GM23338 (cell line): ENCODE measurements around the gene MLKL.

Experiments used
- CREB1 ChIP-seq: fragments of 250-450 bp; sonication (Bioruptor Pico); IDR thresholded peaks from 2 replicates; pipeline ENCODE4 v1.5.0; 2020; ENCODE audit warnings: low read depth, mild to moderate bottlenecking, moderate library complexity
- EZH2phosphoT487 ChIP-seq: fragments of 200-600 bp; sonication (generic); IDR thresholded peaks from one replicate; pipeline ENCODE4 v1.8.1; 2018; ENCODE audit warnings: antibody characterized with exemption; ENCODE audit not compliant: unreplicated experiment
- POLR2AphosphoS5 ChIP-seq: IDR thresholded peaks from 2 replicates; pipeline ENCODE4 v1.6.1; 2016; ENCODE audit warnings: antibody characterized with exemption, low read depth
- TF ChIP-seq, protein P1 (sequence below), 2 experiments: fragments of 200-600 bp in 1 of 2; sonication (generic) in 1 of 2; conservative IDR thresholded peaks; 2 replicates each; pipeline versions ENCODE4 v1.5.1 to v1.6.1; 2016 to 2017; ENCODE audit warnings: antibody characterized with exemption in 2 of 2, low read depth in 2 of 2, mild to moderate bottlenecking in 2 of 2, moderate library complexity in 1 of 2

DNA sequence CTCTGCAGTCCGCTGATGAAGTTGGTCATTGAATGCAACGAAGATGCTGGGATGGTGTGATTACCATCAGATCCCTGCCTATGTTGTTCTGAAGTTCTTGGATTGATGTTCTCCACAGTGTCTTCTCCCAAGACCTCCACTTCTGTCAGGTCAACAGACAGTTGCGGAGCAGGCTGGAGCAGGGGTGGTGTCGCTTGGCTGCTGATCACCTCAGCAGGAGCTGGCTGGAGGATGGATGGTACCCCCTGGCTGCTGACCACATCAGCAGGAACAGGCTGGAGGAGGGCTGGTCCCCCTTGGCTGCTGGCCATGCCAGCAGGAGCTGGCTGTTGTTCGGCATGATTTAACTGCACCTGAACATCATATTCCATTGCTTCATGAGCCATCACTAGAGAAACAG is 39.6 kb downstream of the MLKL start:
- TF ChIP-seq CREB1 (CRISPR knock-in tag) = no peak
- TF ChIP-seq, protein P1, sequence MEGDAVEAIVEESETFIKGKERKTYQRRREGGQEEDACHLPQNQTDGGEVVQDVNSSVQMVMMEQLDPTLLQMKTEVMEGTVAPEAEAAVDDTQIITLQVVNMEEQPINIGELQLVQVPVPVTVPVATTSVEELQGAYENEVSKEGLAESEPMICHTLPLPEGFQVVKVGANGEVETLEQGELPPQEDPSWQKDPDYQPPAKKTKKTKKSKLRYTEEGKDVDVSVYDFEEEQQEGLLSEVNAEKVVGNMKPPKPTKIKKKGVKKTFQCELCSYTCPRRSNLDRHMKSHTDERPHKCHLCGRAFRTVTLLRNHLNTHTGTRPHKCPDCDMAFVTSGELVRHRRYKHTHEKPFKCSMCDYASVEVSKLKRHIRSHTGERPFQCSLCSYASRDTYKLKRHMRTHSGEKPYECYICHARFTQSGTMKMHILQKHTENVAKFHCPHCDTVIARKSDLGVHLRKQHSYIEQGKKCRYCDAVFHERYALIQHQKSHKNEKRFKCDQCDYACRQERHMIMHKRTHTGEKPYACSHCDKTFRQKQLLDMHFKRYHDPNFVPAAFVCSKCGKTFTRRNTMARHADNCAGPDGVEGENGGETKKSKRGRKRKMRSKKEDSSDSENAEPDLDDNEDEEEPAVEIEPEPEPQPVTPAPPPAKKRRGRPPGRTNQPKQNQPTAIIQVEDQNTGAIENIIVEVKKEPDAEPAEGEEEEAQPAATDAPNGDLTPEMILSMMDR (conservative IDR thresholded peaks at IDR 0.05; ENCODE audit: low read depth in 2 of 2) = no peak
- no peak for TF ChIP-seq POLR2AphosphoS5
- TF ChIP-seq EZH2phosphoT487 = no peak
